Kidney (tissue), 14 donors: Measurements from ENCODE around the gene ADM2. TPM values are rescaled to one million over a fixed set of nuclear protein-coding genes. Genes with fewer than 3 reads are reported as not detected.

ENCODE experiments used
- DNase-seq, 5 donors: peaks; one replicate each; pipeline ENCODE4 v3.0.0-alpha.2; 2013 to 2020
- FAIRE-seq: peaks from 2 replicates; lab custom pipeline; 2012; peaks lifted over from hg19 to GRCh38; lab: Jason Lieb, UNC
- H3K27ac ChIP-seq, 2 donors: one replicate each; pipeline ENCODE4 v1.7.0; 2013; ENCODE audit warnings: low read depth in 2 of 2, low read length in 2 of 2, inconsistent platforms in 1 of 2
- H3K27me3 ChIP-seq: one replicate; pipeline ENCODE4 v1.7.1; 2013; ENCODE audit warnings: low read length, inconsistent platforms; ENCODE audit not compliant: control insufficient read depth, insufficient read depth
- H3K36me3 ChIP-seq, 3 donors: one replicate each; pipeline versions ENCODE4 v1.7.0 to v1.7.1; 2013; ENCODE audit warnings: low read length in 3 of 3, control low read depth in 1 of 3, inconsistent platforms in 1 of 3; ENCODE audit not compliant: insufficient read depth in 3 of 3, control insufficient read depth in 2 of 3
- H3K4me1 ChIP-seq, 3 donors: one replicate each; pipeline versions ENCODE4 v1.7.0 to v1.7.1; 2013; ENCODE audit warnings: low read length in 3 of 3, inconsistent platforms in 1 of 3, low read depth in 1 of 3; ENCODE audit not compliant: control insufficient read depth in 2 of 3, insufficient read depth in 2 of 3
- H3K4me3 ChIP-seq, 3 donors: one replicate each; pipeline versions ENCODE4 v1.7.0 to v1.8.1; 2013; ENCODE audit warnings: low read length in 3 of 3, control low read depth in 1 of 3, inconsistent platforms in 1 of 3
- H3K9ac ChIP-seq, 3 donors: one replicate each; pipeline versions ENCODE4 v1.7.0 to v1.7.1; 2013; ENCODE audit warnings: low read length in 3 of 3, control low read depth in 1 of 3, inconsistent platforms in 1 of 3
- H3K9me3 ChIP-seq, 3 donors: one replicate each; pipeline versions ENCODE4 v1.7.0 to v1.7.1; 2013; ENCODE audit warnings: low read length in 3 of 3, control low read depth in 1 of 3, inconsistent platforms in 1 of 3; ENCODE audit not compliant: control insufficient read depth in 2 of 3, insufficient read depth in 1 of 3
- CTCF ChIP-seq: IDR thresholded peaks from 3 replicates; pipeline ENCODE4 v1.5.1; 2012; ENCODE audit warnings: mild to moderate bottlenecking, moderate library complexity, borderline replicate concordance; ENCODE audit not compliant: insufficient read depth; ENCODE audit errors: extremely low read depth
- intact Hi-C: fragments of 100-400 bp; cut with DNase I; formaldehyde crosslinking; loops from one replicate; pipeline ENCODE4 v1.11.1; 2022
- polyA plus RNA-seq: library from polyadenylated mRNA; stranded (reverse); fragments of 350-450 nt; fragmentation: Illumina TruSeq; extraction: RNeasy Lipid Tissue Mini Kit (QIAGEN cat#74804); gene quantifications from one replicate; pipeline ENCODE4 v1.2.3, GENCODE V29; 2014; ENCODE audit warnings: low read depth, low replicate concordance; ENCODE audit not compliant: insufficient read depth
- total RNA-seq: library from RNA; stranded (reverse); fragmentation: NEBNext Ultra II Directional; extraction: Animal tissue kit (Norgen Biotek cat#: 25700); gene quantifications from one replicate; pipeline ENCODE4 v1.2.1, GENCODE V29; 2021
- donor health status: control.
- donor health status: control.
- donor health status: control.
- donor health status: control.
- donor health status: control.
- donor health status: DM: yes; HTN: yes; CAD: no.
- donor health status: Normal renal cell carcinoma (clear cell type).

ADM2 gene
- total and polyA plus RNA-seq, 2 donors from 2014 or later: 8.0 to 10.6 TPM

DNA sequence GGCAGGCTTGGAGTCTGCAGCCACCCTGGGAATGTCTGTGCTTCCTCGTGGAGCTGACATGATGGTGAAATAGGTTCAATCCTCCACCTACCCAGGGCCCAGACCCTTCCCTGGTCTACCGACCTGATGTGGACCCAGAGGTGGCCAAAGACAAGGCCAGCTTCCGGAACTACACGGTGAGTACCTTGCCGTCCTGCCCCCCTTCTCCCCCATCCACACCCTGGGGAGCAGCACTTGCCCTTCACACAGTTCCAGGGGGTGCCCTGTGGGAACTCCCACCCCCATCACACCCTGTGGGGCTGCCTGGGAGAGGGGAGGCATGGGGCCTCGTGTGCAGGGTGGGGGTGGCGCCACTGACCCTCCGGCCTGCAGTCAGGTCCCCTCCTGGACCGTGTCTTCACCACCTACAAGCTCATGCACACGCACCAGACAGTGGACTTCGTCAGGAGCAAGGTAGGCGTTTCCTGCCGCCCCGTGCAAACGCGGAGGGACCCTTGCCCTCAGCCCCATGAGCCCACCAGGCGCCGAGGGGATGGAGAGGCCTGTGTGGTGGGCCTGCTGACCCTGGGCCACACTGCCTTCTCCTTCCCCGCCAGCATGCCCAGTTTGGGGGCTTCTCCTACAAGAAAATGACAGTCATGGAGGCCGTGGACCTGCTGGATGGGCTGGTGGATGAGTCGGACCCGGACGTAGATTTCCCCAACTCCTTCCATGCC is 6.1 kb downstream of the ADM2 start:
- Histone ChIP-seq H3K4me1 (peaks cover 0 to 13% (median 0%) of the 10 kb centered on the region in 3 donors), H3K36me3 (peaks cover 0 to 4% (median 0%) of the 10 kb centered on the region in 3 donors), H3K27me3 (no peaks in the 10 kb centered on the region), H3K9me3 (no peaks in the 10 kb centered on the region), H3K9ac (peak overlapping the region in 1 of 3 donors; percentile 51), H3K4me3 (peak overlapping the region in 2 of 3 donors; percentile 69 to 75), H3K27ac (peak overlapping the region in 1 of 2 donors; percentile 18)
- no peak for DNase-seq
- no peak for FAIRE-seq
- intact Hi-C loops: no loop called here
- no peak for TF ChIP-seq CTCF

- Histone ChIP-seq H3K36me3 (peaks cover 0 to 4% (median 0%) of the 10 kb centered on the region in 3 donors), H3K4me3 (peak overlapping the region in 2 of 3 donors; percentile 69 to 75), H3K27ac (no peak overlapping the region), H3K9me3 (no peaks in the 10 kb centered on the region), H3K9ac (peak overlapping the region in 1 of 3 donors; percentile 51), H3K27me3 (no peaks in the 10 kb centered on the region), H3K4me1 (peaks cover 0 to 13% (median 0%) of the 10 kb centered on the region in 3 donors)
- intact Hi-C loops: no loop called here
- TF ChIP-seq CTCF: no peak
- peak in 1 of 5 donors; percentile 60 for DNase-seq
- no peak for FAIRE-seq
Observed at GRCh38 chr22:50488006-50488677, 6.8 kb downstream of the ADM2 start.

DNA sequence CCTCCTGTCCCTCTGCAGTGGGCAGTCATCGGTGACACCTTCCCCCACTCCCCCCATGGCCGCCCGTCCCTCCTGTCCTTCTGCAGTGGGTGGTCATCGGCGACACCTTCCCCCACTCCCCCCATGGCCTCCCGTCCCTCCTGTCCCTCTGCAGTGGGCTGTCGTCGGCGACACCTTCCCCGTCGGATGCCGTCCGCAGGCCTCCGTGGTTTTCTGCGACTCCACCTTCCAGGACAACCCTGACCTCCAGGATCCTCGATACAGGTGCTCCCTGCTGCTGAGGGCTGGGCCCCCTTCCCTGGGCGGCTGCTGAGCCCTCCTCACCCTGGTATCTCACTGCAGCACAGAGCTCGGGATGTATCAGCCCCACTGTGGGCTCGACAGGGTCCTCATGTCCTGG is 7.5 kb downstream of the ADM2 start:
- no peak overlapping the region for H3K27ac ChIP-seq
- H3K9ac ChIP-seq: no peak overlapping the region
- DNase-seq: no peak
- intact Hi-C loops: no loop called here
- H3K4me3 ChIP-seq: peak overlapping the region in 2 of 3 donors; percentile 39 to 57
- peaks cover 0 to 13% (median 0%) of the 10 kb centered on the region in 3 donors for H3K4me1 ChIP-seq
- no peak for FAIRE-seq
- H3K27me3 ChIP-seq: no peaks in the 10 kb centered on the region
- H3K9me3 ChIP-seq: no peaks in the 10 kb centered on the region
- H3K36me3 ChIP-seq: peaks cover 0 to 4% (median 0%) of the 10 kb centered on the region in 3 donors
- no peak for TF ChIP-seq CTCF
